GM19397 (cell line): ENCODE measurements around the gene MCM3AP.
"Not testable (repeated sequence)": the region's sequence is repeated elsewhere in the genome, so short reads cannot be mapped to it uniquely, and the experiment has no call there.

Experiments used
- ATAC-seq: cut with Tn5 transposase; IDR thresholded peaks from one replicate; pipeline ENCODE4 v1.9.1; 2021; ENCODE audit warnings: mild to moderate bottlenecking, moderate library complexity; ENCODE audit not compliant: unreplicated experiment

MCM3AP gene

DNA sequence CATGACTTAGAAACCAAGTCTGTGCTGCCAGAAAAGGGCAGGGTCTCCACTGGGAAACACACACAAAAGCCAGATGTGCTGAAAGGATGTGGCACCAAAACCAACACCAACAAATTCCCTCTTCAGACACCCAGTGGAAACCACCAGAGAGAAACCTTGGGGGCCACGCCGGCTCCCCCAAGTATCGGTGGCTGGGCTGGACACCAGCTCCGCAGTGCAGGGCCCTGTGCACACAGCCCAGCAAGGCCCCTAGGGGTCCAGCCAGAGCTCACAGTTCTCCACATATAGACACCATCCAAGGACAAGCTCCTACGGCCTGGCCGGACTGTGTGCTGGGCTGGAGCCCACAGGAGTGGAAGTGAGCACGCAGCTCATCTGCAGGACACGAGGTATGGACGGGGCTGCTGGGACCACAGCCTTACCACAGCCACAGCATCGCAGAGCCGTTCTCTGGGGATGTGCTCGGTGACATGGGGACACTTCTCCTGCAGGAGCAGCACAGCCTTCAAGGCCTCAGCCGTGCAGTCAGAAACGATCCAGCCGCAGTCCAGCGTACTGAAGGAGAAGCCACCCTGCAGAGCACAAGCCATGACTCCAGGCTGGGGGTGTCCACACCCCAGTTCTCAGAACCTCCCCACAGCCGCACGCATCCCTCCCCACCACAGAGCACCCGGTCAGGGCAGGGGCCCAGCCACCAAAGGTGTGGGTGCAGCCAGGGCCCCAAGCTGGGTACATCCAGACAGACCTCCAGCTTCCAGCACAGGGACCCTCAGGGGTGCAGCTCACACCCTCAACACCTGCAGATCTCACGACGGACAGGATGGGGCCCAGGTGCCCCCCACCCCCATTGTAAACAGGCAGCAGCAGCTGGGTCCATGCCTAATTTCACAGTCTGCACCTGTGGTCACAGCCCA is 78.1 kb downstream of the MCM3AP start:
- ATAC-seq = no peak

DNA sequence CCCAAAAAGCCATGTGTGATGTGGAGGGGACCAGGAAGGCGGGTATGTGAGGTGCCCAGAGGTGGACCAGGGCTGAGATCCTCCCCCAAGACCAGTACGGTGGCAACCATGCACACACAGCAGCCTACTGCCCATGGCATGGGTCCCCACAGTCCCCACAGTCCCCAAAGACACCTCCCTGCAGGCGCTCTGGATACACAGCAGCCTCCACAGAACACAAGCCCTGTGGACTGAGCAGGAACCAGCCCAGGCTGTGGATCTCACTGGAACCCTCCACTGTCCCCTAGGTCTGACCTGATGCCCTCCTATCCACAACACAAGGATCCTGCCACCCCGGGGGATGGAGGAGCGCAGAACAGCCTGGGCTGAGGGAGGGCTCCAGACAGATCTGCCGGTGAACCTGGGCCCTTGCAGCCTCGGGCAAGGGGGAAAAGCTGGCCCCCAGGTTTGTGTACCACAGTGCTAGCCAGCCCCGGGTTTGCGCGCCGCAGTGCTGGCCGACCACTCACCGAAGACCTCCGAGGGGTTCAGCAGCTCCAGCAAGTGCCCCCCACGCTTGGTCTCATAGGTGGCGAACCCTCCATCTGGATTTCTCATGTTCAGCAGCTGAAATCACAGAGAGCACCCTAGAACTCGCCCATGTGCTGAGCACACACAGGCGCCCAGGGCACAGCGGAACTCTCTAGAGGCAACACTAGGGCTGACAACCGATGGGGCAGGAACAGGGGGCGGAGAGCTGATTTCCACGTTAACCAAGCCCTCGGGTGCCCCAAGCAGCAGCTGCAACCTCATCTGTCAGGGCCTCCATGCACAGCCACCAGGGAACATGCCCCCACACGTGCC is 79.0 kb downstream of the MCM3AP start:
- no peak for ATAC-seq

DNA sequence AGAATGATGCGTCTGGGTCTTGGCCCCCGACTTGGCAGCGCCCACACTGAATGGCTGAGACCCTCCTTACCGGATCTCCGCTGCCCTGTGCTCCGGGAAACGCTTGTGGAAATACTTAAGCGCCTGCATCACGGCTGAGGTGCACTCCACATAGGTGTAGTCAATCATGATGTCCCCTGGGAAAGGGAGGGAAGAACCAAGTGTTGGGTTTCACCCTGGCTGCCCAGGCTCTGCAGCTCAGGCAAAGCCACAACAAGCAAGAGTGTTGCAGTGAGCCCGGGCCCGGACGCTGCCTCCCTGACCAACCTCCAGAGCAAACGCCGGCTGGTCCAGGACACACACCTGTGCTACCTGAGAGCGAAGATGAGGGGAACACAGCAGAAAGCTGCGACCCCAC is 79.6 kb downstream of the MCM3AP start:
- no peak for ATAC-seq

DNA sequence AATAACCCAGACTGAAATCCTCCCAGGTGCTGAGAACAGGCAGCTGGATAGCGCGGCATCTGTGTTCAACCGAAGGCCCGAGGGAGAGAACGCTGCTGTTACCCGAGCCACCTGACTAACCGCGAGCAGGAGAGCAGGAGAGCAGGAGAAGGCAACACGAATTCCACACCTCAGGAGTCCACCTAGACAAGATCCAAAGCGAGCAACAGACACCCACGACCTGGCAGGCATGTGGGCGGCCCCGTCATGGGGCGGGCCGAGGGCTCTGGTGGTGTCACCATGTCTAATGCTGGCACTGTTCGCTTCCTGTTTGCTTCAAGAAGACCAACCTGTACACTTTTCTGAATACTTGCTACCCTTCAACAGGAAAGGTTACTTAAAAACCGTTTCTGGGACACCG is 80.2 kb downstream of the MCM3AP start:
- no peak for ATAC-seq

DNA sequence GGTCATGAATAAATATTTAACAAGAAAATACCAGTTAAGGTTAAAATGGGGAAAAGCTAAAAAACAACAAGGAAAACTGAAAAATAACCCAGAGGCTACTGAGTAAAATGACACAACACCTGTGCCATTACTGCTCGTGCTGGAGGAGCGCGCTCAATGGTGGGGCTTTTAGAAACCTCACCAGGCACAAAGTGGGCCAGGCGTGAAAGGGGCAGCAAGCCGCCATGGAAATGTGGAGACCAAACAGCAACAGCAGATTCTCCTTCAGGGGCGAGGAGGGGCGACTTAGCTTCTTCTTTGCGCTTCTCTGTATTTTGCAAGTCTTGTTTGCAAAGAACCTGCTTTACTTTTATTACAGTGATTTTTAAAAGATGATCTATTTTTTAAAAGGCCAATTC is 82.2 kb downstream of the MCM3AP start:
- ATAC-seq = no peak

DNA sequence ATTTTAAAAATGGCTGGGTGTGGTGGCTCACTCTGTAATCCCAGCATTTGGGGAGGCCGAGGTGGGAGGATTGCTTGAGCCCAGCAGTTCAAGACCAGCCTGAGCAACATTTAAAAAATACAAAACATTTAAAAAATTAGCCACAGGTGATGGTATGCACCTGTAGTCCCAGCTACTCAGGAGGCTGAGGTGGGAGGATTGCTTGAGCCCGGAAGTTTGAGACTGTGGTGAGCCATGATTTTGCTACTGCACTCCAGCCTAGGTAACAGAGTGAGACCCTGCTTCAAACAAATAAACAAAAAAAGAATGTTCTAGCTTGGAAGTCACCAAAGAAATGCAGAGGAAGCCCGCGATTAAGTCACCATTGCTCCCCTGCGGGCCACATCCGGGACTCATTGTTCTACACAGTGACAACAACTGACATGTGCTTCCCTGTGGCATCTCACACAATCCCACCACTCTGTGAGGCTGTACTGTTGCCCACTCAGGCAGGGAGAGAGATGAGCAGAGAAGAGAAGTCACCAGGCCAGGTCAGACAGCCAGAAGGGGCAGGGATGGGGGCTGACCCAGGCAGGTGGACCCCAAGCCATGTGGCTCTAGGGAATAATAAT is 82.7 kb downstream of the MCM3AP start:
- no peak for ATAC-seq

DNA sequence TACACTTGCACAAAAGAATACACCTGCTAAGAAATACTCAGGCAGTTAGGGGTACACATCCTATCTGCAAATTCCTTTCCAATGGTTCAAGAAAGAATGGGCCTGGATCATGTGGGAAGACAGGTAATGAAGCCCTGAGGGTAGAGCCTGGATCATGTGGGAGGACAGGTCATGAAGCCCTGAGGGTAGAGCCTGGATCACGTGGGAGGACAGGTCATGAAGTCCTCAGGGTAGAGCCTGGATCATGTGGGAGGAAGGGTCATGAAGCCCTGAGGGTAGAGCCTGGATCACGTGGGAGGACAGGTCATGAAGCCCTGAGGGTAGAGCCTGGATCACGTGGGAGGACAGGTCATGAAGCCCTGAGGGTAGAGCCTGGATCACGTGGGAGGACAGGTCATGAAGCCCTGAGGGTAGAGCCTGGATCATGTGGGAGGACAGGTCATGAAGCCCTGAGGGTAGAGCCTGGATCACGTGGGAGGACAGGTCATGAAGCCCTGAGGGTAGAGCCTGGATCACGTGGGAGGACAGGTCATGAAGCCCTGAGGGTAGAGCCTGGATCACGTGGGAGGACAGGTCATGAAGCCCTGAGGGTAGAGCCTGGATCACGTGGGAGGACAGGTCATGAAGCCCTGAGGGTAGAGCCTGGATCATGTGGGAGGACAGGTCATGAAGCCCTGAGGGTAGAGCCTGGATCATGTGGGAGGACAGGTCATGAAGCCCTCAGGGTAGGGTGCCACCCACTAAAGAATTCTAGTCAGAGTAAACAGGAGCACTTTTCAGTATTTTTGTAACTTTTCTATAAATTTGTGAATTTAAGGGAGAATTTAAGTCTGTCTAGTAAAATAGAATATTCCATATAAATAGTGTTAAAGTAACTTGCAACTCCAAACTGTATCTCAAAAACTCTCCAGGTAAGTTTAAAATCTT is 84.3 kb downstream of the MCM3AP start:
- ATAC-seq = not testable (repeated sequence)

DNA sequence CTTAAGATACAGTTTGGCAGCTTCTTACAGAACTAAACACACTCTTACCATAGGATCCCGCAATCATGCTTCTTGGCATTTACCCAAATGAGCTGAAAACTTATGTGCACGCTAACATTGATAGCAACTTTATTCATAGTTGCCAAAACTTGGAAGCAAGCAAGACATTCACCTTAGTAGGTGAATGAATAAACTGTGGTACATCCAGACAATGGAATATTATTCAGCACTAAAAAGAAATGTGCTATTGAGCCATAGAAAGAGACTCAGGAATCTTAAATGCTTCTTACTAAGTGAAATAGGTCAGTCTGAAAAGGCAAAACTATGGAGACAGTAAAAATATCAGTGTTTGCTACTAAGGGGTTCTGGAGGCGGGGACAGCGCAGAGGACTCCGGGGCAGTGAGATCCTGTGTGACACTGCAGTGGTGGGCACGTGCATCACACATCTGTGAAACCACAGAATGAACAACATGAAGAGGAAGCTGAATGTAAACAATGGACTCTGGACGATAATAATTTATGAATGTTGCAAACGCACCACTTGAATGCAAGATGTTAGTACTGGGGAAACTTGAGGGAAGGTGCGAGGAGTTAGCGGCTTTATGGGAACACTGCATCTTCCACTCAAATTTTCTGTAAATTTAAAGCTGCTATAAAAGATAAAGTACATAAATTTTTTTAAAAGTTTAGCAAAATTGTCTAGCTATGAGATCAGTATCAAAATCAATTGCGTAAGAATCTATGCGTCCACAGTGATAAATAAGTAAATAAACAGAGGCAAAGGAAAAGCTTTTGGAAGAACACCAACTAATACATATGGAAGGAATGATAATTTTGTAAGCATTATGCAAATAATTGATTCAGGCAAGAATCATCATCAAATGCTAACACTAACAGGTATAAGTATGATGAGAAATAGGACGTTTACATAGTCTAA is 85.7 kb downstream of the MCM3AP start:
- no peak for ATAC-seq

DNA sequence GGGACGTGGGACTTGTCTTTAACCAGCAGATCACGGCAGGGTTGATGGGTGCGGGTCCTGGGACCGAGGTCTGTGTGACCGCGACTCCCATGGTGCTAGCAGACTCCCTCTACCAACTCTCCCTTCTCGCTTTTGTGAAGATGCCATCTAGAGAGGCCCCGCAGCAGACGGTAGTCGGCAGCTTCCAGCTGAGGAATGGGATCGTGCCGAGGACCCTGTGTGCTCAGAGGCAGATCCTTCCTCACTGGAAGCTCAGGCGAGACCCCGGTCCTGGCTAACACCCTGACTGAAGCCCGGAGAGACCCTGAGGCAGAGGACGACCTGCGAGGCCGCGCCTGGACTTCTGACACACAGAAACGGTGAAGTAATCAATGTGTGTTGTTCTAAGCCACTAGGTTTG is 88.7 kb downstream of the MCM3AP start:
- no peak for ATAC-seq

DNA sequence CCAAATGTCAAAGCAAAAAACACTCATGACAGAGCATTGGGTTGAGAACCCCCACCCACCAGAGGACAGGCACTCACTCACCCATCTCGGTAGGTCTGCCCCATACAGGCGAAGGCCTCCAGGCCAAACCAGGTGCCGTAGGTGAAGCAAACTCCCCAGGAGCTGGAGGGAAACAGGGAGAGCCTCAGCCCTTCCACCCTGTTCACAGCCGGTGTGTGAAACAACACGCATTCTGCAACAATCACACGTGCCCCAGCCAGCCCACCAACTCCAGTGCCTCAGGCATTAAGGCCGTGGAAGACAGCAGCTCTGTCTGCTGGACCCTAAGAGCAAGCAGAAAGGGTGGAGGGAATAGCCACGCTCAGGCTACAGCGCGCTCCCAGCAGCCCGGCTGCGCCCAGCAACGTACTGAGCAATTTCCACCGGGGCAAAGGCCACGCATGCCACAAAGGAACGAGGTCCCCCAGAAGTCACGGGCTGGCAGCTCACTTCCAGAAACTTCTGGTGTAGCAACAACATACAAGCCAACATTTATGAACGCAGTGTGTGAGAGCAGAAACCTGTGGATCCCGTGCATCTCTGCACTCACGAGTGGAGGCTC is 89.7 kb downstream of the MCM3AP start:
- no peak for ATAC-seq

DNA sequence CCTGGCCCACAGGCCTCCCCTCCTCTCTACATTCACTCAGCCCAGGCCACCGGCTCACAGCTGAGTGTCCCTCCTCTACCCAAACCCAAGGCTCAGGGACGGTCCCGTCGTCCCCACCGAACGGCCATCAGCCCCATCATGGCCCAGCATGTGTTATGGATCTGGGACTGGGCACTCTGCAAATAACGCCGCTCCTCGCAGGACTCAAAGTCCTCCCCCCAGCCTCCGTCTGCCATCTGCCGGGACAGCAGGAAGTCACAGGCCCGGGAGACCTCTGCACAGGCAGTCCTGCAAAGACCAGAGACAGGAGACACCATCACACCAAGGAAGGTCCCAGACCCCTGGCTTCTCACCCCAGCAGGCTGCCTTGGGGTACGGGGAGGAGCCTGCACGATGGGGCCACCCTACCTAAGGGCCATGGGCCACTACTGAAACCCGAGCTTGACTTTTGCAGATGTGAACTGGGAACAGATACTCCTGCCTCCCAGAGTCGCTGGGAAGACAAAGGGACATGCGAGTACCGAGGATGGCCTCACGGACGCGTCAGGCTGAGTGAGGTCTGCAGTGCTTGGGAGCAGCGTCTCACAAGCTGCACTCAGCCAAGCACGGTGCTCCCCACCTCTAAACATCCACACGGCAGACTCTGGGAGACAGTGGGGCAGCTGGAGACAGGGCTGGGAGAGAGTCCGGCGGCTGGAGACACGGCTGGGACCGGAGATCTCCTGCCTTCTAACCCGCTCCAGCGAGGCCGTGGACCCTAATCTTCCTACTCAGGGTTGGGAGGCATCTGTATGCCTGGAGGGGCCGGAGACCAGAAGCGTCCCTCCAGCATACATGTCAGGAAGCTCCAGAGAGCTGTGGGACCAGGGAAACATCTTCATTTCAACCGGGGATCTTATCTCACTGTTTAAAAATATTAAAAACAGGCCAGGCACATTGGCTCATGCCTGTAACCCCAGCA is 90.8 kb downstream of the MCM3AP start:
- ATAC-seq = no peak

DNA sequence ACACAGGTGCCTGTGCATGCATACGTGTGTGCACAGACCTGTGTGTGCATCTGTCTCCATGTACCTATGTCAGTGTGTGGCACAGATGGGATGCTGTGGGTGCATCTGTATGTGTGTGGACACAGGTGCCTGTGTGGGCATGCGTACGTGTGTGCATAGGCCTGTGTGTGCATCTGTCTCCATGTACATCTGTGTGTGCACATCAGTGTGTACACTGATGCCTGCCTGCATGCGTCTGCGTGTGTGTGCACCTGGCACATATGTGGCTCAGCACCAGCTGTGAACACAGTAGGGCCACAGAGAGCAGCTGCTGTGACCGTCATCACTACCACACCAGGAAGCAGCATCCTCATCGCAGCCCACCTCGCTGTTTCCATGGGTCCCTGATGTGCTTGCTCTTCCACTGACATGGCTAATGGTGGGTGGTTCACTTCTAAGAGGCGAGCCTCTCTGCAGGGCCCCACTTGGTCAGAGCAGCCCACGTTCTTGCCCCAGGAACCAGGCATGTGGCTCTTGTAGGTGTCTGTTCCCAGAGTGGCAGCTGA is 91.5 kb downstream of the MCM3AP start:
- ATAC-seq = no peak

DNA sequence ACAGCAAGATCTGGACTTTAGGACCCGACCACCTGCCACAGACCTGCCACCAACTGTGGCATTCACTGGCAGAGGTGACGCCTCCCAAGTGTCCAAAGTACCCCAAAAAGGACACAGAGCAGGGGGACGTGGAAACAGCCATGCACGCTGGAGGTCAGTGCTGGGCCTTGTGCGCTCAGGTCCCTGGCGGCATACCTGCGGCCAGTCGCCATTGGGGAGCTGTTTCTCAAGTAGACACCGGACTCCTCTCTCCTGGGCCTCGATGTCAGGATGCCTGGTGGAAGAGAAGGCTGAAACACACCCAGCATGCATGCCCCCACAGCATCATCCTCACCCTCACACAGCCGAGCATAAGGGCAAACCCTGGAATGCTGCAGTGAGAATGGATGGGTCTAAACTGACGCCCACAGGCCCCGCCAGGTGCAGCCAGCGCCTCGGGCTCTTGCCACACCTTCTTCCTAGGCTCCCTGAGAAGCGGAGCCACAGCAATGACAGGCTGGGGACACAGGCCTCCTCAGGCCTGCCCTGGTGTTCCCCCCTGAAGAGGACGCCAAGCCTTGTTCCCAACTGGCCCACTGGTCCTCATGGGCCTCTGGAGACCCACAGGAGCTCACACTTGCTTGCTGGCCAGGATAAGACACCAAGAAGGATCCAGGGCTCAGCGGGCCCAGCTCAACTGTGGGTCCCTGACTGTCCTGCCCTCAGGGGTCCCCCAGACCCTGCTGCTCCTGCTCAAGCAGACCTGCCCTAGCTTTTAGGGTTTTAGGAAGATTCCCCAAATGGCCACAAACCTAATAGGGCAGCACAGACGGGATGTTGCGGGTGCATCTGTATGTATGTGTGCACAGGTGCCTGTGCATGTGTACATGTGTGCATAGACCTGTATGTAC is 93.5 kb downstream of the MCM3AP start:
- ATAC-seq = no peak

DNA sequence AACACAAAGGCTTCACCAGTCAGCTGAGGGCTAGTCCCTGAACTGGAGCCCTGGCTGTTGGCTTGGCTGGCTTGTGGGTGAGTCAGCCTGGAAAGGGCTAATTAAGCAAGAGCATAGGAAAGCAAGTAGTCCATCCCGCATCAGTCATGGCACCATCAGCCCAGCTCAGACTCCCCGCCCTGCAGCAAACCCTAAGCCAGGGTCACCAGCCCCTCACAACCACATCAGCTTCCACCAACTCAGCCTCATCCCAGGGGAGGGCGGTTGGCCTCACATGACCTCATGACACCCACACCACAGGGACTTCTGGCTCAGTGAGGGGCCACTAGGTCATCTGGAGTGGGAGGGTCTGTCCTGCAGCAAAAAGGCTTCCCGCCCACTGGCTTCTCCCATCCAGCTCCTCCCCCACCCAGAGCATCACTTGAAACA is 94.1 kb downstream of the MCM3AP start:
- ATAC-seq = no peak

DNA sequence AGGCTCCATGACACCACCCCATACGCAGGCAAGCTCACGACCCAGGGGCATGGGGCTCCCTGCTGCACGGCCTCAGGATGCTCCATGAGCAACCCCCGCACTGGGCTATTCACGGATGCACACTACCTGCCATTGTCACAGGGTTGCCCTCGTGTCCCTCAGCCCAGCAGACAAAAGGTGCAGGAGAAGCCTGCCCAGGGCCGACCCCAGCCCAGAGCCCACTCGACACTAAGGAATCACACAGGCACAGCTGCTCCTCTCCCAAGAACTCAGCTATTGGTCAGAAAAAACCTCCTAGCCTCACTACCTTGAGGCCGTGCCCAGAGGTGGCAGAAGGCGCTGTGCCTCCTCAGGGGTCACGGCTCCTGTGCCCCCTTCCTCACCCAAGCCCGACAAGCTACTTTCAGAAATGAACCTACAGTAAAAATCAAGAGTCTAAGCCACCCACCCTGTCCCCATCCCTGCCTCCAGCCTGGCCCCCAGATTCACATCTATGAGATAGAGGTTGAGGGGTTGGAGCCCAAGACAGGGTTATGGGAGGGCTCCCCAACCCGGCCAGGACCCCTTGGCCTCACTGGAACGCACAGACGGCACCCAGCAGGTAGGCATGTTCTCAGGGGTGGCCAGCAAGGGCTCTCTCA is 94.8 kb downstream of the MCM3AP start:
- ATAC-seq = no peak

DNA sequence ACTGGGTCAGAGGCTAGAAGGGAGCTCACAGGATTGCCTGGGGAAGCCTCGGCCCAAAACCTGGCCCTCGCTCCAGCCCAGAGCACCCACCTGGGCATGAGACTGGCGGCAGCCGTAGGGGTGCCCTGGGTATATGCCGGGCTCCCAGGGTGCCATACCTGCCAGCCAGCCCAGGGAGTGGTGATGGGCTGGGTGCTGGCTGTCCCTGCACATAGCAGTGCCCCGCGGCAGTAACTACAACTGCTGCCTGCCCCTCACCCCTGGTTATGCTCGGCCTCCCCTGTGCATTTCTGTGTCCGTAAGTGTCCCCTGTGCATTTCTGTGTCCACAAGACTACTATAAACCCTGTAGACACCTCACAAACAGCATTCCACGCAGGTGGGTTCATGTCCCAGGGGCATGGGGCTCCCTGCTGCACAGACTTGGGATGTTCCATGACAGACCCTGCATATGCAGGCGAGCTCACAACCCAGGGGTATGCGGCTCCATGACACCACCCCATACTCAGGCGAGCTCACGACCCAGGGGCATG is 95.4 kb downstream of the MCM3AP start:
- no peak for ATAC-seq
